Kidney epithelial cell (primary cell): ENCODE measurements around the gene ARHGAP22. TPM values are rescaled to one million over a fixed set of nuclear protein-coding genes. Genes with fewer than 3 reads are reported as not detected.

ENCODE experiments used
- DNase-seq: peaks from one replicate; pipeline ENCODE4 v3.0.0-alpha.2; 2010; ENCODE audit warnings: low read depth
- H3K27me3 ChIP-seq: 2 replicates; pipeline ENCODE4 v1.6.0; 2011; ENCODE audit warnings: low read length; ENCODE audit not compliant: control insufficient read depth, insufficient read depth
- H3K36me3 ChIP-seq: 2 replicates; pipeline ENCODE4 v1.5.1; 2011; ENCODE audit warnings: low read length; ENCODE audit not compliant: control insufficient read depth, insufficient read depth
- H3K4me3 ChIP-seq: 2 replicates; pipeline ENCODE4 v1.5.1; 2011; ENCODE audit warnings: low read depth, mild to moderate bottlenecking, control low read depth, low read length
- CTCF ChIP-seq: IDR thresholded peaks from 2 replicates; pipeline ENCODE4 v1.5.1; 2011; ENCODE audit warnings: mild to moderate bottlenecking, moderate library complexity, low read length, control low read depth, inconsistent platforms; ENCODE audit not compliant: insufficient read depth, poor library complexity, severe bottlenecking
- total RNA-seq: library from RNA; depleted of rRNA; stranded (reverse); fragments of >200 nt; gene quantifications from 2 replicates; pipeline ENCODE4 v1.2.3, GENCODE V29; 2015

ARHGAP22 gene
- total RNA-seq, 1 donor from 2014 or later, result 7.0 TPM

GRCh38 chr10:48580236-48580635, 24.6 kb downstream of the ARHGAP22 start:
- H3K27me3 ChIP-seq, result no peaks in the 10 kb centered on the region
- H3K4me3 ChIP-seq, result no peak overlapping the region
- peaks cover 1% of the 10 kb centered on the region for H3K36me3 ChIP-seq
- DNase-seq, result no peak
- no peak for TF ChIP-seq CTCF

GRCh38 chr10:48579251-48579960, 25.5 kb downstream of the ARHGAP22 start:
- no peak for TF ChIP-seq CTCF
- H3K36me3 ChIP-seq, result peaks cover 1% of the 10 kb centered on the region
- DNase-seq, result no peak
- H3K4me3 ChIP-seq, result no peak overlapping the region
- no peaks in the 10 kb centered on the region for H3K27me3 ChIP-seq

- no peak overlapping the region for H3K4me3 ChIP-seq
- no peak for DNase-seq
- no peak for TF ChIP-seq CTCF
- no peaks in the 10 kb centered on the region for H3K27me3 ChIP-seq
- peaks cover under 1% of the 10 kb centered on the region for H3K36me3 ChIP-seq
These were observed 27.7 kb downstream of the ARHGAP22 start for GRCh38 chr10:48577158-48577557.

GRCh38 chr10:48576501-48576900, 28.4 kb downstream of the ARHGAP22 start:
- H3K36me3 ChIP-seq, result no peaks in the 10 kb centered on the region
- no peak for DNase-seq
- TF ChIP-seq CTCF, result no peak

GRCh38 chr10:48575901-48576300, 29.0 kb downstream of the ARHGAP22 start:
- TF ChIP-seq CTCF, result no peak
- no peak for DNase-seq
- H3K4me3 ChIP-seq, result no peak overlapping the region
- H3K27me3 ChIP-seq, result no peaks in the 10 kb centered on the region
- H3K36me3 ChIP-seq, result no peaks in the 10 kb centered on the region

More at GRCh38 chr10:48576501-48576900, 28.4 kb downstream of the ARHGAP22 start:
- Histone ChIP-seq H3K4me3 (no peak overlapping the region), H3K27me3 (no peaks in the 10 kb centered on the region)
